Right hindlimb (tissue), 1 donor: ENCODE data around the gene ANTXR1.

Experiments used
- DNase-seq: peaks from one replicate; pipeline ENCODE4 v3.0.0-alpha.2; 2018

The ANTXR1 gene

GRCh38 chr2:69291721-69292120, 278.7 kb downstream of the ANTXR1 start:
- no peak for DNase-seq

- DNase-seq = no peak
Observed at GRCh38 chr2:69292256-69292655, 279.3 kb downstream of the ANTXR1 start.

DNA sequence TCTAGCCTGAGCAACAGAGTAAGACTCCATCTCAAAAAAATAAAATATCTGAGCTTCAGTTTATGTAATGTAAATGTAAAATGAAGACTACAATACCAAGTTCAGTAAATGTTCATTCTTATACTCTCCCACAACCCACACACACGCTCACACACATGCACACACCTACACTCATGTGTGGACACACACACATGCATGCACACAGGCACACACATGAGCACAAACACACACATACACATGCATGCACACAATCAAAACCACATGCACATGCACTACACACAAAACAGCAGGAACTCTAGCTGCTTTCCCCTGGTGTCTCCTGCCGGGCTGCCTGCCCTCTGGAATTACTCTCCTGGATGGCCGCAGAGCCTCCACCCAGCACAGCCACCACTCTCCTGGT, 283.4 kb downstream of the ANTXR1 start:
- DNase-seq = no peak

GRCh38 chr2:69297216-69297615, 284.2 kb downstream of the ANTXR1 start:
- DNase-seq = no peak

DNA sequence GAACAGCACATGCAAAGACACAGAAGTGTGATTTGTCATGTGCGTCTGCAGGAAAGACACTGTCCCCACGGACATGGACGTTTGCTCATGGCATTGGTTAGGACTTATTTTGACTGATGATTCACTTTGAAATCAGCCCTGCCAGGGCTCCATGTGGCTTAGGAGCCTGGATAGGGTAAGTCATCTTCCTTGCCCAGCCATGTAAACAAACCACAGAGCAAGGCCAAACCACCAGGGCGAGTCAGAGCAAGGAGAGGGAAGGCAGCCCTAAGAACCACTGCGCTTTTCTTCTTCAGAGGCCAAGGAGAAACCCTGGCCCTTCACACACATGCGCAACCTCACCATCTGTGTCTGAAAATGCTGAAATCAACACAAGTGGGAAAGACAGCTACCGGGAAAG, 285.3 kb downstream of the ANTXR1 start:
- no peak for DNase-seq

- DNase-seq = peak; percentile 48
Observed at GRCh38 chr2:69298862-69299261, 285.9 kb downstream of the ANTXR1 start.
